ENCODE results near the gene HOXA5. TPM values are rescaled to one million over a fixed set of nuclear protein-coding genes. Genes with fewer than 3 reads are reported as not detected.

Gene HOXA5
- total RNA-seq, 1 experiment from 2014 or later, result 53.0 TPM

GRCh38 chr7:27095897-27096767, 47.3 kb downstream of the HOXA5 start, which contains the start of gene HOXA1:
TSS of gene HOXA1 (minus strand) at chr7:27096000. CDS start at chr7:27095912, 88 bp downstream.
- DNase-seq (ENCODE audit: low read depth), result peak; percentile 94
- in situ Hi-C loops (cut with HindIII; ENCODE audit: low pct_unique_long_range_greater_than_20kb, low sequenced_read_pairs), result no loop called here

- DNase-seq (ENCODE audit: low read depth), result no peak
- in situ Hi-C loops (cut with HindIII; ENCODE audit: low pct_unique_long_range_greater_than_20kb, low sequenced_read_pairs), result no loop called here
Observed at GRCh38 chr7:27095050-27095896, 48.2 kb downstream of the HOXA5 start.

- in situ Hi-C loops (cut with HindIII; ENCODE audit: low pct_unique_long_range_greater_than_20kb, low sequenced_read_pairs), result no loop called here
- DNase-seq (ENCODE audit: low read depth), result no peak
Observed at GRCh38 chr7:27094304-27095049, 49.0 kb downstream of the HOXA5 start.

- in situ Hi-C loops (cut with HindIII; ENCODE audit: low pct_unique_long_range_greater_than_20kb, low sequenced_read_pairs), result no loop called here
- DNase-seq (ENCODE audit: low read depth), result no peak
Observed at GRCh38 chr7:27093184-27093895, 50.1 kb downstream of the HOXA5 start.

GRCh38 chr7:27092819-27093110, 50.7 kb downstream of the HOXA5 start:
- no peak for DNase-seq (ENCODE audit: low read depth)
- in situ Hi-C loops (cut with HindIII; ENCODE audit: low pct_unique_long_range_greater_than_20kb, low sequenced_read_pairs), result no loop called here

- in situ Hi-C loops (cut with HindIII; ENCODE audit: low pct_unique_long_range_greater_than_20kb, low sequenced_read_pairs), result no loop called here
- no peak for DNase-seq (ENCODE audit: low read depth)
Observed at GRCh38 chr7:27091941-27092818, 51.3 kb downstream of the HOXA5 start.

GRCh38 chr7:27091105-27091504, 52.4 kb downstream of the HOXA5 start:
- no peak for DNase-seq (ENCODE audit: low read depth)
- in situ Hi-C loops (cut with HindIII; ENCODE audit: low pct_unique_long_range_greater_than_20kb, low sequenced_read_pairs), result no loop called here

Other genes with a start within 250 kb of the HOXA5 start
- gene HOXA1, start 47.7 kb downstream of the HOXA5 start, total RNA-seq (2014; rRNA removed; shearing (Covaris generic); ENCODE audit: low replicate concordance), result 0.38 and 3.9 TPM in 2 replicates
- 0.30 TPM in 1 of 2 replicates, not detected in the other for gene HOXA2, start 41.0 kb downstream of the HOXA5 start, total RNA-seq (2014; rRNA removed; shearing (Covaris generic); ENCODE audit: low replicate concordance)
- gene HOXA4, start 12.9 kb downstream of the HOXA5 start, total RNA-seq (2014; rRNA removed; shearing (Covaris generic); ENCODE audit: low replicate concordance), result 5.6 and 10.3 TPM in 2 replicates
- gene HOXA6, start 4.1 kb upstream of the HOXA5 start, total RNA-seq (2014; rRNA removed; shearing (Covaris generic); ENCODE audit: low replicate concordance), result 0.96 and 1.2 TPM in 2 replicates
- 3.3 and 32.9 TPM in 2 replicates for gene HOXA3, start 8.9 kb upstream of the HOXA5 start, total RNA-seq (2014; rRNA removed; shearing (Covaris generic); ENCODE audit: low replicate concordance)
- 5.1 TPM in 1 of 2 replicates, not detected in the other for gene HOXA7, start 13.0 kb upstream of the HOXA5 start, total RNA-seq (2014; rRNA removed; shearing (Covaris generic); ENCODE audit: low replicate concordance)
- gene HOXA9, start 21.9 kb upstream of the HOXA5 start, total RNA-seq (2014; rRNA removed; shearing (Covaris generic); ENCODE audit: low replicate concordance), result 46.9 and 62.2 TPM in 2 replicates
- gene HOXA10, start 30.6 kb upstream of the HOXA5 start, total RNA-seq (2014; rRNA removed; shearing (Covaris generic); ENCODE audit: low replicate concordance), result 22.1 and 31.5 TPM in 2 replicates
- not detected in 2 replicates for gene HOXA11, start 41.6 kb upstream of the HOXA5 start, total RNA-seq (2014; rRNA removed; shearing (Covaris generic); ENCODE audit: low replicate concordance)
- gene HOXA13, start 56.4 kb upstream of the HOXA5 start, total RNA-seq (2014; rRNA removed; shearing (Covaris generic); ENCODE audit: low replicate concordance), result 0.70 and 1.2 TPM in 2 replicates
- gene EVX1, start 99.1 kb upstream of the HOXA5 start, total RNA-seq (2014; rRNA removed; shearing (Covaris generic); ENCODE audit: low replicate concordance), result not detected in 2 replicates